ENCODE data around the gene WDR82.

WDR82 gene

GRCh38 chr3:52221563-52222318 is 56.7 kb downstream of the WDR82 start:
- peak; percentile 59 for DNase-seq

GRCh38 chr3:52221141-52221562 is 57.3 kb downstream of the WDR82 start:
- no peak for DNase-seq

GRCh38 chr3:52220380-52221026 is 57.9 kb downstream of the WDR82 start:
- peak; percentile 97 for DNase-seq

- DNase-seq = no peak
Observed at GRCh38 chr3:52218937-52219650, 59.4 kb downstream of the WDR82 start.

GRCh38 chr3:52218454-52218853 is 60.0 kb downstream of the WDR82 start:
- DNase-seq = no peak

GRCh38 chr3:52218026-52218425 is 60.4 kb downstream of the WDR82 start:
- DNase-seq = no peak

GRCh38 chr3:52217409-52217805 is 61.0 kb downstream of the WDR82 start:
- DNase-seq = no peak

- DNase-seq = peak; percentile 64
Observed at GRCh38 chr3:52216585-52217408, 61.7 kb downstream of the WDR82 start.

GRCh38 chr3:52215351-52215750 is 63.1 kb downstream of the WDR82 start:
- DNase-seq = no peak

- DNase-seq = no peak
Observed at GRCh38 chr3:52213901-52214300, 64.5 kb downstream of the WDR82 start.

- no peak for DNase-seq
Observed at GRCh38 chr3:52213005-52213404, 65.4 kb downstream of the WDR82 start.

GRCh38 chr3:52211268-52211891 is 67.1 kb downstream of the WDR82 start:
- DNase-seq = no peak

- DNase-seq = no peak
Observed at GRCh38 chr3:52210550-52211046, 67.9 kb downstream of the WDR82 start.

- DNase-seq = no peak
Observed at GRCh38 chr3:52210037-52210436, 68.4 kb downstream of the WDR82 start.

- DNase-seq = no peak
Observed at GRCh38 chr3:52208556-52208955, 69.9 kb downstream of the WDR82 start.

GRCh38 chr3:52205727-52206372 is 72.6 kb downstream of the WDR82 start:
- no peak for DNase-seq

Measured in stimulated activated CD8-positive, alpha-beta memory T cell treated with anti-CD3 and anti-CD28 coated beads, Interleukin-4, amount 100 ng/mL, for 48 hours (primary cell).